Neural cell (in vitro differentiated cells): Measurements from ENCODE around the gene COL8A1. TPM values are rescaled to one million over a fixed set of nuclear protein-coding genes. Genes with fewer than 3 reads are reported as not detected.

ENCODE experiments used
- H2AFZ ChIP-seq: fragments of 200-600, 300-800 bp; sonication (generic), shearing (Covaris generic); 2 replicates; pipeline ENCODE4 v1.6.0; 2014; ENCODE audit warnings: low read depth, mild to moderate bottlenecking, antibody characterized with exemption, low read length, moderate library complexity
- H3F3A ChIP-seq: fragments of 200-600 bp; shearing (Covaris generic); 2 replicates; pipeline ENCODE4 v1.6.1; 2016; ENCODE audit warnings: mild to moderate bottlenecking, moderate library complexity, mixed read lengths, antibody characterized with exemption, low read length; ENCODE audit not compliant: insufficient read depth, poor library complexity, severe bottlenecking
- H3K27ac ChIP-seq: fragments of 200-600, 300-800 bp; sonication (generic), shearing (Covaris generic); 2 replicates; pipeline ENCODE4 v1.5.1; 2014; ENCODE audit warnings: mild to moderate bottlenecking, low read length, moderate library complexity
- H3K27me3 ChIP-seq: fragments of 300-800, 200-600 bp; sonication (generic), shearing (Covaris generic); 2 replicates; pipeline ENCODE4 v1.6.0; 2014; ENCODE audit warnings: mild to moderate bottlenecking, low read depth, low read length, moderate library complexity; ENCODE audit not compliant: insufficient read depth
- H3K36me3 ChIP-seq: fragments of 300-800, 200-600 bp; sonication (generic), shearing (Covaris generic); 2 replicates; pipeline ENCODE4 v1.5.1; 2014; ENCODE audit warnings: mild to moderate bottlenecking, antibody characterized with exemption, low read length, moderate library complexity; ENCODE audit not compliant: insufficient read depth
- H3K4me2 ChIP-seq: fragments of 300-800, 200-600 bp; sonication (generic), shearing (Covaris generic); 2 replicates; pipeline ENCODE4 v1.6.0; 2014; ENCODE audit warnings: mild to moderate bottlenecking, low read length
- H3K4me3 ChIP-seq: fragments of 300-800, 200-600 bp; sonication (generic), shearing (Covaris generic); 2 replicates; pipeline ENCODE4 v1.5.1; 2014; ENCODE audit warnings: mild to moderate bottlenecking, low read length, moderate library complexity
- H3K79me2 ChIP-seq: fragments of 200-600 bp; shearing (Covaris generic); replicated peaks from 2 replicates; pipeline ENCODE4 v1.6.0; 2014; ENCODE audit warnings: mild to moderate bottlenecking, low read length, moderate library complexity; ENCODE audit not compliant: insufficient read depth
- H3K9ac ChIP-seq: fragments of 300-800, 200-600 bp; sonication (generic), shearing (Covaris generic); 2 replicates; pipeline ENCODE4 v1.6.1; 2016; ENCODE audit warnings: mild to moderate bottlenecking, low read length, mixed read lengths
- H3K9me2 ChIP-seq: fragments of 200-600 bp; shearing (Covaris generic); 2 replicates; pipeline ENCODE4 v1.6.1; 2016; ENCODE audit warnings: mild to moderate bottlenecking, low read length, mixed read lengths; ENCODE audit not compliant: insufficient read depth
- H3K9me3 ChIP-seq: fragments of 200-600, 300-800 bp; sonication (generic), shearing (Covaris generic); 2 replicates; pipeline ENCODE4 v1.6.1; 2016; ENCODE audit warnings: mild to moderate bottlenecking, mixed run types, low read length, moderate library complexity, mixed read lengths
- H4K20me1 ChIP-seq: fragments of 200-600 bp; shearing (Covaris generic); 2 replicates; pipeline ENCODE4 v1.6.1; 2016; ENCODE audit warnings: mild to moderate bottlenecking, mixed run types; ENCODE audit not compliant: insufficient read depth
- CTCF ChIP-seq: fragments of 450-650 bp; IDR thresholded peaks from 2 replicates; pipeline ENCODE4 v1.5.1; 2014; ENCODE audit warnings: antibody characterized with exemption, mild to moderate bottlenecking, moderate library complexity; ENCODE audit not compliant: poor library complexity, severe bottlenecking
- EP300 ChIP-seq: fragments of 450-650 bp; conservative IDR thresholded peaks from 2 replicates; pipeline ENCODE4 v1.6.1; 2014; ENCODE audit warnings: antibody characterized with exemption, mild to moderate bottlenecking, moderate library complexity; ENCODE audit not compliant: poor library complexity, severe bottlenecking
- EZH2 ChIP-seq: fragments of 200-600, 300-800 bp; shearing (Covaris generic), sonication (generic); IDR thresholded peaks from 2 replicates; pipeline ENCODE4 v1.6.1; 2014; ENCODE audit warnings: antibody characterized with exemption, low read length, borderline replicate concordance, mild to moderate bottlenecking; ENCODE audit not compliant: insufficient read depth, poor library complexity, severe bottlenecking
- MXI1 ChIP-seq: fragments of 450-650 bp; conservative IDR thresholded peaks from 2 replicates; pipeline ENCODE4 v1.6.1; 2014; ENCODE audit warnings: antibody characterized with exemption, mild to moderate bottlenecking; ENCODE audit not compliant: poor library complexity, severe bottlenecking
- POLR2AphosphoS5 ChIP-seq: IDR thresholded peaks from 2 replicates; pipeline ENCODE4 v1.6.1; 2012
- RAD21 ChIP-seq: fragments of 450-650 bp; conservative IDR thresholded peaks from 2 replicates; pipeline ENCODE4 v1.6.1; 2014; ENCODE audit warnings: antibody characterized with exemption, mild to moderate bottlenecking, moderate library complexity
- SMC3 ChIP-seq: fragments of 450-650 bp; conservative IDR thresholded peaks from 2 replicates; pipeline ENCODE4 v1.6.1; 2014; ENCODE audit warnings: antibody characterized with exemption, mild to moderate bottlenecking, moderate library complexity; ENCODE audit not compliant: poor library complexity
- TAF1 ChIP-seq: IDR thresholded peaks from 2 replicates; pipeline ENCODE4 v1.6.1; 2012; ENCODE audit warnings: low read depth
- polyA plus RNA-seq: library from polyadenylated mRNA; depleted of rRNA; stranded (reverse); fragments of >200 nt; gene quantifications from 2 replicates; pipeline ENCODE4 v1.2.3, GENCODE V29; 2014
- TF ChIP-seq, protein P1 (sequence below): IDR thresholded peaks from 2 replicates; pipeline ENCODE4 v1.6.1; 2012; ENCODE audit warnings: borderline replicate concordance

Gene COL8A1
- polyA plus RNA-seq, 1 donor from 2014 or later = 0.04 TPM

DNA sequence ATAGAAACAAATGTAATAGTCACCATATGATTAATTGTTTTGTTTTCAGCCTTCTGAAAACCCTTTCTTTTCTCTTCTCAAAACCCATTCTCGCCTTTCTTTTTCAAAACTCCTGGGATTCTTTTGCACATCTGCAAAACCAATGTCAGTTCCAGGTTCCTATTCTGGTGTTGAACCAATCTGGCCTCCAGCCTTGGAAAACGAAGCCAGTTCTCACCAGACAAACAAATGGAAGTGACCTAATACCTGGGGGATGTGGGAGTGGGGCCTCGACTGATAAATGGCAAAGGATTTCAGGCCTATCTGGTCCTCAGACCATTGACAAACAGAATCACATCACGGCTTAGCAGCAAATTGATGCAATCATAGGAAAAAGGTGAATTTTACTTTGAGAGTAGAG, 73.0 kb downstream of the COL8A1 start:
- Histone ChIP-seq H3K27ac (no peak overlapping the region), H3K4me2 (no peak overlapping the region), H4K20me1 (no peaks in the 10 kb centered on the region), H2AFZ (no peak overlapping the region), H3K9me3 (no peaks in the 10 kb centered on the region), H3K36me3 (no peaks in the 10 kb centered on the region), H3K27me3 (no peaks in the 10 kb centered on the region), H3K79me2 (no peaks in the 10 kb centered on the region), H3F3A (no peaks in the 10 kb centered on the region), H3K9ac (no peak overlapping the region), H3K9me2 (no peaks in the 10 kb centered on the region), H3K4me3 (no peak overlapping the region)
- TF ChIP-seq TAF1 = no peak
- no peak for TF ChIP-seq RAD21
- TF ChIP-seq MXI1 = no peak
- TF ChIP-seq EP300 = no peak
- no peak for TF ChIP-seq EZH2
- no peak for TF ChIP-seq CTCF
- TF ChIP-seq, protein P1, sequence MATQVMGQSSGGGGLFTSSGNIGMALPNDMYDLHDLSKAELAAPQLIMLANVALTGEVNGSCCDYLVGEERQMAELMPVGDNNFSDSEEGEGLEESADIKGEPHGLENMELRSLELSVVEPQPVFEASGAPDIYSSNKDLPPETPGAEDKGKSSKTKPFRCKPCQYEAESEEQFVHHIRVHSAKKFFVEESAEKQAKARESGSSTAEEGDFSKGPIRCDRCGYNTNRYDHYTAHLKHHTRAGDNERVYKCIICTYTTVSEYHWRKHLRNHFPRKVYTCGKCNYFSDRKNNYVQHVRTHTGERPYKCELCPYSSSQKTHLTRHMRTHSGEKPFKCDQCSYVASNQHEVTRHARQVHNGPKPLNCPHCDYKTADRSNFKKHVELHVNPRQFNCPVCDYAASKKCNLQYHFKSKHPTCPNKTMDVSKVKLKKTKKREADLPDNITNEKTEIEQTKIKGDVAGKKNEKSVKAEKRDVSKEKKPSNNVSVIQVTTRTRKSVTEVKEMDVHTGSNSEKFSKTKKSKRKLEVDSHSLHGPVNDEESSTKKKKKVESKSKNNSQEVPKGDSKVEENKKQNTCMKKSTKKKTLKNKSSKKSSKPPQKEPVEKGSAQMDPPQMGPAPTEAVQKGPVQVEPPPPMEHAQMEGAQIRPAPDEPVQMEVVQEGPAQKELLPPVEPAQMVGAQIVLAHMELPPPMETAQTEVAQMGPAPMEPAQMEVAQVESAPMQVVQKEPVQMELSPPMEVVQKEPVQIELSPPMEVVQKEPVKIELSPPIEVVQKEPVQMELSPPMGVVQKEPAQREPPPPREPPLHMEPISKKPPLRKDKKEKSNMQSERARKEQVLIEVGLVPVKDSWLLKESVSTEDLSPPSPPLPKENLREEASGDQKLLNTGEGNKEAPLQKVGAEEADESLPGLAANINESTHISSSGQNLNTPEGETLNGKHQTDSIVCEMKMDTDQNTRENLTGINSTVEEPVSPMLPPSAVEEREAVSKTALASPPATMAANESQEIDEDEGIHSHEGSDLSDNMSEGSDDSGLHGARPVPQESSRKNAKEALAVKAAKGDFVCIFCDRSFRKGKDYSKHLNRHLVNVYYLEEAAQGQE = no peak
- no peak for TF ChIP-seq POLR2AphosphoS5
- TF ChIP-seq SMC3 = no peak

GRCh38 chr3:99712291-99712954, 74.0 kb downstream of the COL8A1 start:
- Histone ChIP-seq H2AFZ (no peak overlapping the region), H3F3A (no peaks in the 10 kb centered on the region), H3K4me2 (no peak overlapping the region), H3K9me3 (no peaks in the 10 kb centered on the region), H3K9ac (no peak overlapping the region), H3K79me2 (no peaks in the 10 kb centered on the region), H3K4me3 (no peak overlapping the region), H3K36me3 (no peaks in the 10 kb centered on the region), H3K9me2 (no peaks in the 10 kb centered on the region), H3K27me3 (no peaks in the 10 kb centered on the region), H3K27ac (no peak overlapping the region), H4K20me1 (no peaks in the 10 kb centered on the region)
- TF ChIP-seq TAF1 = no peak
- TF ChIP-seq CTCF = no peak
- TF ChIP-seq SMC3 = no peak
- TF ChIP-seq EP300 = no peak
- TF ChIP-seq MXI1 = no peak
- TF ChIP-seq, protein P1 = no peak
- no peak for TF ChIP-seq RAD21
- TF ChIP-seq EZH2 = no peak
- TF ChIP-seq POLR2AphosphoS5 = no peak
